Adipocyte (in vitro differentiated cells): Measurements from ENCODE around the gene GABRR1.

Experiments used
- DNase-seq: peaks from one replicate; pipeline ENCODE4 v3.0.0-alpha.2; 2015; ENCODE audit warnings: low read depth
- H3K27me3 ChIP-seq: replicated peaks from 2 replicates; pipeline ENCODE4 v1.7.0; 2013; ENCODE audit warnings: mild to moderate bottlenecking, low read length, moderate library complexity; ENCODE audit not compliant: control insufficient read depth, insufficient read depth
- H3K36me3 ChIP-seq: 2 replicates; pipeline ENCODE4 v1.7.0; 2013; ENCODE audit warnings: low read length, mild to moderate bottlenecking, moderate library complexity; ENCODE audit not compliant: control insufficient read depth, insufficient read depth, severe bottlenecking
- H3K4me1 ChIP-seq: 2 replicates; pipeline ENCODE4 v1.7.0; 2013; ENCODE audit warnings: mild to moderate bottlenecking, low read length, moderate library complexity; ENCODE audit not compliant: control insufficient read depth, insufficient read depth
- H3K4me3 ChIP-seq: 2 replicates; pipeline ENCODE4 v1.7.0; 2013; ENCODE audit warnings: mild to moderate bottlenecking, low read length, moderate library complexity
- H3K9ac ChIP-seq: 2 replicates; pipeline ENCODE4 v1.7.0; 2013; ENCODE audit warnings: mild to moderate bottlenecking, low read length, moderate library complexity
- H3K9me3 ChIP-seq: 2 replicates; pipeline ENCODE4 v1.7.0; 2013; ENCODE audit warnings: mild to moderate bottlenecking, low read length, moderate library complexity; ENCODE audit not compliant: control insufficient read depth

Gene GABRR1

GRCh38 chr6:89217299-89217910 lies at the start of gene GABRR1:
TSS of gene GABRR1 (minus strand) at chr6:89217358. CDS start at chr6:89217322, 36 bp downstream.
- H3K4me1 ChIP-seq: peaks cover 5% of the 10 kb centered on the region
- no peaks in the 10 kb centered on the region for H3K36me3 ChIP-seq
- H3K9me3 ChIP-seq: no peaks in the 10 kb centered on the region
- no peak for DNase-seq
- H3K27me3 ChIP-seq: peaks cover 23% of the 10 kb centered on the region
- H3K4me3 ChIP-seq: no peak within 1 kb of the TSS
- no peak within 1 kb of the TSS for H3K9ac ChIP-seq

- Histone ChIP-seq H3K36me3 (no peaks in the 10 kb centered on the region), H3K27me3 (peaks cover 17% of the 10 kb centered on the region), H3K9me3 (no peaks in the 10 kb centered on the region), H3K4me3 (no peak overlapping the region), H3K9ac (no peak overlapping the region), H3K4me1 (no peaks in the 10 kb centered on the region)
- no peak for DNase-seq
Measured at GRCh38 chr6:89264296-89264695, 47.1 kb upstream of the GABRR1 start.

GRCh38 chr6:89260832-89261231 lies 43.7 kb upstream of the GABRR1 start:
- Histone ChIP-seq H3K4me1 (no peaks in the 10 kb centered on the region), H3K27me3 (peaks cover 10% of the 10 kb centered on the region), H3K9ac (no peak overlapping the region), H3K4me3 (no peak overlapping the region), H3K9me3 (no peaks in the 10 kb centered on the region), H3K36me3 (no peaks in the 10 kb centered on the region)
- peak; percentile 6 for DNase-seq

GRCh38 chr6:89260310-89260709 lies 43.2 kb upstream of the GABRR1 start:
- DNase-seq: no peak
- Histone ChIP-seq H3K27me3 (peaks cover 7% of the 10 kb centered on the region), H3K9ac (no peak overlapping the region), H3K9me3 (no peaks in the 10 kb centered on the region), H3K4me3 (no peak overlapping the region), H3K4me1 (no peaks in the 10 kb centered on the region), H3K36me3 (no peaks in the 10 kb centered on the region)

- no peak overlapping the region for H3K9ac ChIP-seq
- no peaks in the 10 kb centered on the region for H3K36me3 ChIP-seq
- H3K27me3 ChIP-seq: no peaks in the 10 kb centered on the region
- no peak overlapping the region for H3K4me3 ChIP-seq
- no peaks in the 10 kb centered on the region for H3K9me3 ChIP-seq
- DNase-seq: no peak
- H3K4me1 ChIP-seq: no peaks in the 10 kb centered on the region
Measured at GRCh38 chr6:89258912-89259311, 41.8 kb upstream of the GABRR1 start.

GRCh38 chr6:89257781-89258180 lies 40.6 kb upstream of the GABRR1 start:
- Histone ChIP-seq H3K9me3 (no peaks in the 10 kb centered on the region), H3K4me3 (no peak overlapping the region), H3K9ac (no peak overlapping the region), H3K27me3 (no peaks in the 10 kb centered on the region), H3K36me3 (no peaks in the 10 kb centered on the region), H3K4me1 (no peaks in the 10 kb centered on the region)
- DNase-seq: no peak

GRCh38 chr6:89257346-89257745 lies 40.2 kb upstream of the GABRR1 start:
- Histone ChIP-seq H3K9me3 (no peaks in the 10 kb centered on the region), H3K36me3 (no peaks in the 10 kb centered on the region), H3K27me3 (no peaks in the 10 kb centered on the region), H3K9ac (no peak overlapping the region), H3K4me1 (no peaks in the 10 kb centered on the region), H3K4me3 (no peak overlapping the region)
- no peak for DNase-seq

- Histone ChIP-seq H3K9ac (no peak overlapping the region), H3K9me3 (no peaks in the 10 kb centered on the region)
- DNase-seq: no peak
Measured at GRCh38 chr6:89255417-89255816, 38.3 kb upstream of the GABRR1 start.

GRCh38 chr6:89254569-89254968 lies 37.4 kb upstream of the GABRR1 start:
- Histone ChIP-seq H3K36me3 (no peaks in the 10 kb centered on the region), H3K4me1 (no peaks in the 10 kb centered on the region), H3K9me3 (no peaks in the 10 kb centered on the region), H3K4me3 (no peak overlapping the region), H3K9ac (no peak overlapping the region), H3K27me3 (peaks cover 18% of the 10 kb centered on the region)
- no peak for DNase-seq

More at GRCh38 chr6:89255417-89255816, 38.3 kb upstream of the GABRR1 start:
- peaks cover 11% of the 10 kb centered on the region for H3K27me3 ChIP-seq
- H3K4me3 ChIP-seq: no peak overlapping the region
- H3K36me3 ChIP-seq: no peaks in the 10 kb centered on the region
- no peaks in the 10 kb centered on the region for H3K4me1 ChIP-seq

- Histone ChIP-seq H3K27me3 (peaks cover 18% of the 10 kb centered on the region), H3K4me3 (no peak overlapping the region), H3K4me1 (no peaks in the 10 kb centered on the region), H3K9me3 (no peaks in the 10 kb centered on the region), H3K36me3 (no peaks in the 10 kb centered on the region), H3K9ac (no peak overlapping the region)
- DNase-seq: no peak
Measured at GRCh38 chr6:89252907-89253306, 35.7 kb upstream of the GABRR1 start.

GRCh38 chr6:89251976-89252375 lies 34.8 kb upstream of the GABRR1 start:
- no peaks in the 10 kb centered on the region for H3K4me1 ChIP-seq
- no peak for DNase-seq
- peaks cover 18% of the 10 kb centered on the region for H3K27me3 ChIP-seq
- H3K9me3 ChIP-seq: no peaks in the 10 kb centered on the region
- H3K4me3 ChIP-seq: no peak overlapping the region
- H3K9ac ChIP-seq: no peak overlapping the region
- H3K36me3 ChIP-seq: no peaks in the 10 kb centered on the region

- peaks cover 23% of the 10 kb centered on the region for H3K27me3 ChIP-seq
- H3K9me3 ChIP-seq: no peaks in the 10 kb centered on the region
- no peak for DNase-seq
- no peaks in the 10 kb centered on the region for H3K4me1 ChIP-seq
- no peaks in the 10 kb centered on the region for H3K36me3 ChIP-seq
- no peak overlapping the region for H3K9ac ChIP-seq
- H3K4me3 ChIP-seq: no peak overlapping the region
Measured at GRCh38 chr6:89251170-89251569, 34.0 kb upstream of the GABRR1 start.
